ENCODE data around the gene DEFB124. TPM values are rescaled to one million over a fixed set of nuclear protein-coding genes. Genes with fewer than 3 reads are reported as not detected.
"Not testable (repeated sequence)": the region's sequence is repeated elsewhere in the genome, so short reads cannot be mapped to it uniquely, and the experiment has no call there.

DEFB124 gene
- total RNA-seq, 1 donor from 2014 or later = not detected

GRCh38 chr20:31505903-31506302 is 31.0 kb upstream of the DEFB124 start:
- peaks cover 15% of the 10 kb centered on the region for H3K27me3 Mint-ChIP-seq (ENCODE audit: low read depth)
- intact Hi-C loops (cut with micrococcal nuclease) = no loop called here
- no peak for DNase-seq (ENCODE audit: low spot score)
- H3K36me3 Mint-ChIP-seq (ENCODE audit: low read depth) = no peaks in the 10 kb centered on the region
- no peaks in the 10 kb centered on the region for H3K9me3 Mint-ChIP-seq
- no peak overlapping the region for H3K4me3 Mint-ChIP-seq (ENCODE audit: low read depth)
- no peaks in the 10 kb centered on the region for H3K4me1 Mint-ChIP-seq (ENCODE audit: low read depth)
- H3K27ac Mint-ChIP-seq = no peak overlapping the region

- not testable (repeated sequence) for H3K36me3 Mint-ChIP-seq (ENCODE audit: low read depth); H3K4me1 Mint-ChIP-seq (ENCODE audit: low read depth); H3K9me3 Mint-ChIP-seq; H3K27me3 Mint-ChIP-seq (ENCODE audit: low read depth); H3K27ac Mint-ChIP-seq; H3K4me3 Mint-ChIP-seq (ENCODE audit: low read depth)
- peak; percentile 48 for DNase-seq (ENCODE audit: low spot score)
- intact Hi-C loops (cut with micrococcal nuclease) = loop anchor here (1.0 kb wide), 1 partner anchor 43 kb away; no protein-coding TSS in a partner anchor
Measured at GRCh38 chr20:31502884-31503673, 28.2 kb upstream of the DEFB124 start.

GRCh38 chr20:31500527-31500926 is 25.6 kb upstream of the DEFB124 start:
- DNase-seq (ENCODE audit: low spot score) = no peak
- Mint-ChIP-seq H3K4me1 (ENCODE audit: low read depth) (no peaks in the 10 kb centered on the region), H3K4me3 (ENCODE audit: low read depth) (no peak overlapping the region), H3K9me3 (no peaks in the 10 kb centered on the region), H3K36me3 (ENCODE audit: low read depth) (no peaks in the 10 kb centered on the region), H3K27ac (no peak overlapping the region), H3K27me3 (ENCODE audit: low read depth) (peaks cover 16% of the 10 kb centered on the region)
- intact Hi-C loops (cut with micrococcal nuclease) = no loop called here

DNA sequence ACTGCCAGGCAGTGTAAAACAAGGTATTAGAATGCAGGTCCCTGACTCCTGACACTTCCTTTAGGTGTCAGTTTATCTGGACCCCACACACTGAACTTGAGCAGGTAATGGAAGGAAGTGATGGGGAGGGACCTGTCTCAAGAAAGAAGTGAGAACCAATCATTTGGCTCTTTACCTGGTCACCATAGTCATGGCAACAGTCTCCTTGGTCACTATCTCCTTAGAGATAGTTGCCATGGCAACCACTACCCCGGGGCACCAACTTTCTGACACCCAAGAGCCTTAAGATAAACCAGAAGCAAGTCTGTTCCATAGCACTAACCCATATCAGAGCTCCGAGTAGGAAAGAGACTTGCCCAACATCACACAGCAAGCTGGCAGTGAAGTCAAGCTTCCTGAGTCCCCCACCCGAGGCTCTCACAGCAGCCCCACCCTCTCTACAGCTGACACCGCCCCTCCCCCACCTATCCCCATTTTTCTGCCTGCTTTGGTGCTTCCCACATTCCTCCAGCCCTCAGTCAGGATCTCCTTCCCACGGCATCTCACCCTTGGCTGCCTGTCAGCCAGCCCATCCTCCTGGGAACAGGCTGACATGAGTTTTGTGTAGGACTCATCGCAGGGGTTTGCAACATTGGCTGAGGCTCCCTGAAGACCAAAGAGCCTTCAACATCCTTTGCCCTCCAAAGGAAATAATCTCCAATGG is 23.1 kb upstream of the DEFB124 start:
- Mint-ChIP-seq H3K9me3 (no peaks in the 10 kb centered on the region), H3K27ac (no peak overlapping the region), H3K4me1 (ENCODE audit: low read depth) (no peaks in the 10 kb centered on the region), H3K36me3 (ENCODE audit: low read depth) (no peaks in the 10 kb centered on the region), H3K27me3 (ENCODE audit: low read depth) (peaks cover 23% of the 10 kb centered on the region), H3K4me3 (ENCODE audit: low read depth) (no peak overlapping the region)
- intact Hi-C loops (cut with micrococcal nuclease) = no loop called here
- DNase-seq (ENCODE audit: low spot score) = no peak

GRCh38 chr20:31496761-31497295 is 21.9 kb upstream of the DEFB124 start:
- no peaks in the 10 kb centered on the region for H3K9me3 Mint-ChIP-seq
- intact Hi-C loops (cut with micrococcal nuclease) = no loop called here
- H3K4me1 Mint-ChIP-seq (ENCODE audit: low read depth) = no peaks in the 10 kb centered on the region
- H3K36me3 Mint-ChIP-seq (ENCODE audit: low read depth) = no peaks in the 10 kb centered on the region
- no peak overlapping the region for H3K4me3 Mint-ChIP-seq (ENCODE audit: low read depth)
- H3K27ac Mint-ChIP-seq = no peak overlapping the region
- no peak for DNase-seq (ENCODE audit: low spot score)
- H3K27me3 Mint-ChIP-seq (ENCODE audit: low read depth) = peaks cover 23% of the 10 kb centered on the region

DNA sequence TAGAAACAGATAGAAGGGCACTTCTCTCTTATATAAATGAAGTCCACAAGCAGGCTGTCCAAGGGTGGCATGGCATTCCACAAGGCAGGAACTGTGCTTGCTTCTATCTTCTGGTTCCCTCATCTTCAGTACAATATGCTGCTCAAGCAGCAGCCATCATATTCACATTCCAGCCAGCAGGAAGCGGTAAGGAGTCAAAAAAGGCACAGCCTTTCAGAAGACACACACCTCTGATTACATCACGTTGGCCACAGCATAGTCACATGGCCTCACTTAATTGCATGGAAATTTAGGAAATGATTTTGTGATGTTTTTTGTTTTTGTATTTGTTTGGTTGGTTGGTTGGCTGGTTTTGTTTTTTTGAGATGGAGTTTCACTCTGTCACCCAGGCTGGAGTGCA is 19.2 kb upstream of the DEFB124 start:
- Mint-ChIP-seq H3K4me1 (ENCODE audit: low read depth) (no peaks in the 10 kb centered on the region), H3K27me3 (ENCODE audit: low read depth) (peaks cover 24% of the 10 kb centered on the region), H3K9me3 (no peaks in the 10 kb centered on the region), H3K4me3 (ENCODE audit: low read depth) (no peak overlapping the region), H3K36me3 (ENCODE audit: low read depth) (no peaks in the 10 kb centered on the region), H3K27ac (no peak overlapping the region)
- no peak for DNase-seq (ENCODE audit: low spot score)
- intact Hi-C loops (cut with micrococcal nuclease) = no loop called here

DNA sequence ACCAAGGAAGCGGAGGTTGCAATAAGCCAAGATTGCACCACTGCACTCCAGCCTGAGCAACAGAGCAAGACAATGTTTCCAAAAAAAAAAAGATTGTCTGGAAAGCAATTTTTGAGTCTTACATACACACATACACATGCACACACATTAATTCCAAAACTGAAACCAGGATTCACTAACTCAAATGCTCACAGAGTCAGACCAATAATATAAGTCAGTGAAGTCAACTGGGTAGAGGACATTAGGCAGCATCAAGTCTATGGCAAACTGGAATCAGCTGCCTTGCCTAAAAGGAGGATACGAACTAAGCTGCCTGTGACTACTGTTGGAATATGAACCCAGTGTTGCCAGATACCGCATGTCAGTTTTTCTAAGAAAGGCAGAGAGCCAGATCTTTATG is 15.8 kb upstream of the DEFB124 start:
- intact Hi-C loops (cut with micrococcal nuclease) = no loop called here
- DNase-seq (ENCODE audit: low spot score) = no peak
- Mint-ChIP-seq H3K4me1 (ENCODE audit: low read depth) (peaks cover 4% of the 10 kb centered on the region), H3K36me3 (ENCODE audit: low read depth) (no peaks in the 10 kb centered on the region), H3K27ac (no peak overlapping the region), H3K4me3 (ENCODE audit: low read depth) (no peak overlapping the region), H3K27me3 (ENCODE audit: low read depth) (peaks cover 27% of the 10 kb centered on the region), H3K9me3 (no peaks in the 10 kb centered on the region)

DNA sequence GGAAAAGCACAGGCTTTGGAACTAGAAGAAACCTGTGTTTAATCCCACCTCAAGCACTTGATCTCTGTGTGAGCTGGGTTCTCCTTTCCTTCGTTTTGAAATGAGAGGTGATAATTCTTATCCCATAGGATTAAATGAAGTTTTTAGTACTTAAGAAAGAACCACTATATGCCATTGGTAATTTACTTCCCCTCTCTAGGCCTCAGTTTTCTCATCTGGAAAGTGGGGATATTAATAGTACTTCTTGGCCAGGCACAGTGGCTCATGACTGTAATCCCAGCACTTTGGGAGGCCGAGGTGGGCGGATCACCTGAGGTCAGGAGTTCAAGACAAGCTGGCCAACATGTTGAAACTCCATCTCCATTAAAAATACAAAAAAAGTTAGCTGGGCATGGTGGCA is 14.2 kb upstream of the DEFB124 start:
- Mint-ChIP-seq H3K27me3 (ENCODE audit: low read depth) (peaks cover 21% of the 10 kb centered on the region), H3K27ac (no peak overlapping the region), H3K9me3 (no peaks in the 10 kb centered on the region), H3K36me3 (ENCODE audit: low read depth) (no peaks in the 10 kb centered on the region), H3K4me1 (ENCODE audit: low read depth) (peaks cover 4% of the 10 kb centered on the region), H3K4me3 (ENCODE audit: low read depth) (no peak overlapping the region)
- DNase-seq (ENCODE audit: low spot score) = no peak
- intact Hi-C loops (cut with micrococcal nuclease) = no loop called here

DNA sequence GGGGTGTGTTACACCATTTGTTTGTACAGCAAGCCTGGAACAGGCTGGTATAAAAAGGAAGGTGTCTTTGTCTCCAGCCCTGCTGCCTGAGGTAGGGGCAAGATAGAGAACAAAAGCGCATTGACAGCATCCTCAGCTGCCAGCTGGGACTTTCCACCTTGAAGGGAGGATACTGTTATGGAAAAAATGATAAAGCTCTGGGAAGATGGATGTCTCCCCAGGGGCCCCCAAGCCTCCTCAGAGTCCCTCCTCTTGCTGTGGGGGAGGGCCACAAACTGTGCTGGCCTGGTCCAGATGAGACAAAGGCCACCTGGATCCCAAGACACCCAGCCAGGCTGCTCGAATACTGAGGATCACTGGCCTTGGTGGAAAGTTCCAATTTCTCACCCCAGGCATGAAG is 13.2 kb upstream of the DEFB124 start:
- no peak overlapping the region for H3K27ac Mint-ChIP-seq
- H3K9me3 Mint-ChIP-seq = no peaks in the 10 kb centered on the region
- no peak overlapping the region for H3K4me3 Mint-ChIP-seq (ENCODE audit: low read depth)
- H3K4me1 Mint-ChIP-seq (ENCODE audit: low read depth) = peaks cover 4% of the 10 kb centered on the region
- DNase-seq (ENCODE audit: low spot score) = no peak
- H3K27me3 Mint-ChIP-seq (ENCODE audit: low read depth) = peaks cover 17% of the 10 kb centered on the region
- intact Hi-C loops (cut with micrococcal nuclease) = no loop called here
- H3K36me3 Mint-ChIP-seq (ENCODE audit: low read depth) = no peaks in the 10 kb centered on the region

GRCh38 chr20:31485450-31486339 is 10.8 kb upstream of the DEFB124 start:
- no peaks in the 10 kb centered on the region for H3K36me3 Mint-ChIP-seq (ENCODE audit: low read depth)
- no peak overlapping the region for H3K4me3 Mint-ChIP-seq (ENCODE audit: low read depth)
- no peak overlapping the region for H3K27ac Mint-ChIP-seq
- intact Hi-C loops (cut with micrococcal nuclease) = no loop called here
- H3K9me3 Mint-ChIP-seq = no peaks in the 10 kb centered on the region
- no peak for DNase-seq (ENCODE audit: low spot score)
- peaks cover 20% of the 10 kb centered on the region for H3K27me3 Mint-ChIP-seq (ENCODE audit: low read depth)
- peaks cover 4% of the 10 kb centered on the region for H3K4me1 Mint-ChIP-seq (ENCODE audit: low read depth)

- Mint-ChIP-seq H3K4me3 (ENCODE audit: low read depth) (no peak overlapping the region), H3K27me3 (ENCODE audit: low read depth) (peaks cover 19% of the 10 kb centered on the region), H3K4me1 (ENCODE audit: low read depth) (peaks cover 4% of the 10 kb centered on the region), H3K36me3 (ENCODE audit: low read depth) (no peaks in the 10 kb centered on the region), H3K9me3 (no peaks in the 10 kb centered on the region), H3K27ac (no peak overlapping the region)
- intact Hi-C loops (cut with micrococcal nuclease) = no loop called here
- no peak for DNase-seq (ENCODE audit: low spot score)
Measured at GRCh38 chr20:31484001-31484400, 9.1 kb upstream of the DEFB124 start.

DNA sequence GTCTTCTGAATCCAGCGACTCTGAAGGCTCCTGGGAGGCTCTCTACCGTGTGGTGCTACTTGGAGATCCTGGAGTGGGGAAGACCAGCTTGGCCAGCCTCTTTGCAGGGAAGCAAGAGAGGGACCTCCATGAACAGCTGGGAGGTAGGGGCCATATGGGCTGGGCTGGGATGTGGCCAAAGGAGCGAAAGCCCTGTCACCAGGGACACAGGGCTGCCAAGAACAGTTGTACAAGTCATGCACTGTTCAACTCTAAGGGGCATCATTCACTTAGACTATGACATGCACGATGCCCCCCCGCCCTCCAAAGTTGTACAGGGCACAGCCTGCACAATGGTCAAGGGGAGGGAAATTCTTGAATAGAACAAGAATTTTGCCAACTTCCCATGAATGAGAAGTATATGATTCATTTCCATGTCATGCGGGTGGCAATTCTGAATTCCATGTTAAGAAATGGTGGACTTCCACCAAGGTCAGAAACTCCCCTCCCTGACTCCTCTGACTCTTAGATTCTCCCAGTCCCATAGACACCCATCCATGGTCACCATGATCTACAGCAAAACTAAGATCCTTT is 1.8 kb upstream of the DEFB124 start:
- H3K36me3 Mint-ChIP-seq (ENCODE audit: low read depth) = no peaks in the 10 kb centered on the region
- peaks cover 37% of the 10 kb centered on the region for H3K27me3 Mint-ChIP-seq (ENCODE audit: low read depth)
- H3K4me1 Mint-ChIP-seq (ENCODE audit: low read depth) = peaks cover 6% of the 10 kb centered on the region
- DNase-seq (ENCODE audit: low spot score) = no peak
- H3K9me3 Mint-ChIP-seq = peaks cover 4% of the 10 kb centered on the region
- intact Hi-C loops (cut with micrococcal nuclease) = no loop called here
- H3K4me3 Mint-ChIP-seq (ENCODE audit: low read depth) = no peak overlapping the region
- H3K27ac Mint-ChIP-seq = no peak overlapping the region
